MM.1S (cell line): ENCODE results near the gene TOX2.

ENCODE experiments used
- CTCF ChIP-seq: fragments of 300-600 bp; sonication (generic); IDR thresholded peaks from 2 replicates; pipeline ENCODE4 v1.5.1; 2016; ENCODE audit warnings: antibody characterized with exemption, low read length, mixed read lengths
- EZH2 ChIP-seq: fragments of 300-600 bp; sonication (generic); optimal IDR thresholded peaks from 2 replicates; pipeline ENCODE3; 2017; ENCODE audit warnings: low read depth, mild to moderate bottlenecking, antibody characterized with exemption, low read length, mixed read lengths
- EZH2phosphoT487 ChIP-seq: fragments of 300-600 bp; sonication (generic); IDR thresholded peaks from 2 replicates; pipeline ENCODE4 v1.6.1; 2018; ENCODE audit warnings: antibody characterized with exemption, low read length

GRCh38 chr20:44034451-44034850 is 119.8 kb downstream of the TOX2 start:
- TF ChIP-seq CTCF, result no peak
- TF ChIP-seq EZH2phosphoT487, result no peak
- TF ChIP-seq EZH2, result no peak
